A549 (cell line): ENCODE results near the gene FZD1. TPM values are rescaled to one million over a fixed set of nuclear protein-coding genes. Genes with fewer than 3 reads are reported as not detected.

Source experiments
- ATAC-seq, 2 experiments: fragments of 200-7000 bp in 1 of 2; fragments of >200 bp in 1 of 2; cut with Nextera tagmentation in 1 of 2; cut with Tn5 transposase in 1 of 2; 3 replicates each; pipeline versions ENCODE4 v1.8.0 to v1.9.1; 2018 to 2020; ENCODE audit warnings: mild to moderate bottlenecking in 1 of 2, moderate library complexity in 1 of 2
- CTCF ChIA-PET: fragments of 300-600 bp; sonication (Branson Sonifier 250); formaldehyde crosslinking; extraction: SDS; loops from one replicate; lab custom pipeline; 2021; ENCODE audit warnings: antibody characterized with exemption, inconsistent platforms; lab: Yijun Ruan, JAX
- POLR2A ChIA-PET: fragments of 350-600 bp; formaldehyde crosslinking; extraction: SDS; loops from one replicate; lab custom pipeline; 2021; ENCODE audit warnings: antibody characterized with exemption, inconsistent platforms; lab: Yijun Ruan, JAX
- DNase-seq, 2 experiments: peaks; one replicate each; pipeline versions ENCODE4 v3.0.0 to v3.0.0-alpha.2; 2011 to 2016; ENCODE audit warnings: low read depth in 1 of 2, low spot score in 1 of 2
- FAIRE-seq: peaks from 2 replicates; lab custom pipeline; 2011; peaks lifted over from hg19 to GRCh38; lab: Jason Lieb, UNC
- H3K27ac ChIP-seq, 2 experiments: fragments of >200 bp; sonication (Bioruptor Twin); formaldehyde crosslinking; 3 replicates each; pipeline ENCODE4 v1.5.1; 2016 to 2017
- H3K4me1 ChIP-seq: fragments of >200 bp; sonication (Bioruptor Twin); formaldehyde crosslinking; 3 replicates; pipeline ENCODE4 v1.6.1; 2016
- H3K4me2 ChIP-seq: fragments of >200 bp; sonication (Bioruptor Twin); formaldehyde crosslinking; 3 replicates; pipeline ENCODE4 v1.6.1; 2016
- H3K4me3 ChIP-seq: fragments of >200 bp; sonication (Bioruptor Twin); formaldehyde crosslinking; 3 replicates; pipeline ENCODE4 v1.5.1; 2016
- H3K9me3 ChIP-seq: fragments of >200 bp; sonication (Bioruptor Twin); formaldehyde crosslinking; 3 replicates; pipeline ENCODE4 v1.6.1; 2016
- ATOH8 ChIP-seq: fragments of 250-450 bp; sonication (Bioruptor Pico); IDR thresholded peaks from 2 replicates; pipeline ENCODE4 v1.5.0; 2020; ENCODE audit warnings: low read depth, mild to moderate bottlenecking, moderate library complexity
- E2F6 ChIP-seq: IDR thresholded peaks from 2 replicates; pipeline ENCODE4 v1.6.1; 2012; ENCODE audit warnings: low read depth, borderline replicate concordance
- EP300 ChIP-seq, 2 experiments: fragments of >200 bp; sonication (Bioruptor Twin); formaldehyde crosslinking; IDR thresholded peaks; 2 replicates in 1 of 2; 3 replicates in 1 of 2; pipeline ENCODE4 v1.6.1; 2016 to 2017
- FOSL2 ChIP-seq, 2 experiments: fragments of 450-650 bp in 1 of 2; fragments of >200 bp in 1 of 2; sonication (Bioruptor Twin) in 1 of 2; formaldehyde crosslinking; IDR thresholded peaks; 2 replicates each; pipeline versions ENCODE4 v1.5.0 to v1.6.1; 2016 to 2020; ENCODE audit warnings: mild to moderate bottlenecking in 1 of 2, moderate library complexity in 1 of 2
- FOXS1 ChIP-seq: fragments of 250-450 bp; sonication (Bioruptor Pico); IDR thresholded peaks from 2 replicates; pipeline ENCODE4 v1.5.0; 2020; ENCODE audit warnings: mild to moderate bottlenecking, moderate library complexity
- GATA3 ChIP-seq: IDR thresholded peaks from 2 replicates; pipeline ENCODE4 v1.6.1; 2012; ENCODE audit warnings: borderline replicate concordance
- HEYL ChIP-seq: fragments of 250-450 bp; sonication (Bioruptor Pico); IDR thresholded peaks from 2 replicates; pipeline ENCODE4 v1.8.0; 2021; ENCODE audit warnings: mild to moderate bottlenecking, moderate library complexity
- MYC ChIP-seq: IDR thresholded peaks from 2 replicates; pipeline ENCODE4 v1.6.1; 2012; ENCODE audit warnings: mild to moderate bottlenecking, inconsistent platforms, low read length, improper control_type of control experiment, borderline replicate concordance
- NFE2L2 ChIP-seq: fragments of 150-350 bp; conservative IDR thresholded peaks from 2 replicates; pipeline ENCODE4 v1.6.1; 2014; ENCODE audit warnings: low read length
- POLR2AphosphoS2 ChIP-seq: conservative IDR thresholded peaks from 2 replicates; pipeline ENCODE4 v1.6.1; 2012; ENCODE audit warnings: low read length, improper control_type of control experiment, inconsistent platforms
- RCOR1 ChIP-seq: fragments of 150-350 bp; IDR thresholded peaks from 2 replicates; pipeline ENCODE4 v1.6.1; 2014; ENCODE audit warnings: antibody characterized with exemption, low read length, low read depth
- SMC3 ChIP-seq: fragments of >200 bp; sonication (Bioruptor Twin); formaldehyde crosslinking; IDR thresholded peaks from 3 replicates; pipeline ENCODE4 v1.6.1; 2018; ENCODE audit warnings: inconsistent platforms
- TFCP2L1 ChIP-seq: fragments of 250-450 bp; sonication (Bioruptor Pico); IDR thresholded peaks from 2 replicates; pipeline ENCODE4 v1.5.0; 2021; ENCODE audit warnings: mild to moderate bottlenecking
- ZSCAN20 ChIP-seq: fragments of 250-450 bp; sonication (Bioruptor Pico); IDR thresholded peaks from 2 replicates; pipeline ENCODE4 v1.8.0; 2022; ENCODE audit warnings: mild to moderate bottlenecking, moderate library complexity
- WGBS: methylation state at CpG from one replicate; pipeline ENCODE4 v1.1.6; 2017; ENCODE audit errors: missing lambda C conversion rate; 5-methylcytosine and 5-hydroxymethylcytosine counted together
- polyA plus RNA-seq, 4 experiments: library from polyadenylated mRNA; depleted of rRNA in 3 of 4; stranded (reverse); fragments of >200 nt; fragmentation: RNase III in 1 of 4; extraction: RNeasy Plus Mini Kit Qiagen cat#74134 plus additional on column Dnase treatment in 1 of 4; gene quantifications; 2 replicates in 3 of 4; 3 replicates in 1 of 4; pipeline ENCODE4 v1.2.3, GENCODE V29; 2011 to 2017

Gene FZD1
- polyA plus RNA-seq, 2 of the 4 experiments (the other 2 are of a cell fraction) = 1.4 TPM

- CTCF ChIA-PET = interaction anchor here (0.6 kb wide), 1 partner anchor 16 kb away, joined by 3 read pairs; no protein-coding TSS in a partner anchor
- Histone ChIP-seq H3K9me3 (no peaks in the 10 kb centered on the region), H3K4me1 (no peaks in the 10 kb centered on the region), H3K4me2 (no peak overlapping the region), H3K27ac (no peak overlapping the region), H3K4me3 (no peak overlapping the region)
- POLR2A ChIA-PET = no interaction called here
- no peak for TF ChIP-seq FOXS1 (CRISPR knock-in tag)
- TF ChIP-seq RCOR1 = no peak
- TF ChIP-seq SMC3 = no peak
- no peak for TF ChIP-seq FOSL2 (IDR thresholded peaks at IDR 0.05)
- TF ChIP-seq FOSL2 (CRISPR knock-in tag; IDR thresholded peaks at IDR 0.05) = no peak
- TF ChIP-seq NFE2L2 = no peak
- TF ChIP-seq MYC = no peak
- TF ChIP-seq E2F6 = no peak
- TF ChIP-seq EP300 (IDR thresholded peaks at IDR 0.05) = no peak
- TF ChIP-seq ZSCAN20 = no peak
- TF ChIP-seq GATA3 = no peak
- TF ChIP-seq TFCP2L1 = no peak
- no peak for TF ChIP-seq ATOH8 (CRISPR knock-in tag)
- TF ChIP-seq POLR2AphosphoS2 = no peak
- TF ChIP-seq HEYL = no peak
- ATAC-seq (no peak), FAIRE-seq (no peak), DNase-seq (no peak)
- 19% methylated on average over 4 of the region's 4 CpGs for WGBS
Observed at GRCh38 chr7:91320366-91321078, 56.3 kb downstream of the FZD1 start.
